MM.1S (cell line): ENCODE measurements around the gene NOP14.
"Not testable (repeated sequence)": the region's sequence is repeated elsewhere in the genome, so short reads cannot be mapped to it uniquely, and the experiment has no call there.

ENCODE experiments used
- DNase-seq: peaks from one replicate; pipeline ENCODE4 v3.0.0-alpha.2; 2015
- H2AFZ ChIP-seq: fragments of 300-600 bp; sonication (generic); 2 replicates; pipeline ENCODE4 v1.6.0; 2016; ENCODE audit warnings: antibody characterized with exemption, low read length
- H3F3A ChIP-seq: fragments of 300-600 bp; sonication (generic); 2 replicates; pipeline ENCODE4 v1.6.1; 2016; ENCODE audit warnings: mild to moderate bottlenecking, antibody characterized with exemption, low read length, moderate library complexity, mixed read lengths; ENCODE audit not compliant: insufficient read depth
- H3K27ac ChIP-seq: fragments of 300-600 bp; sonication (generic); 2 replicates; pipeline ENCODE4 v1.5.1; 2016; ENCODE audit warnings: mild to moderate bottlenecking, low read length
- H3K27me3 ChIP-seq: fragments of 300-600 bp; sonication (generic); replicated peaks from 2 replicates; pipeline ENCODE4 v1.6.0; 2016; ENCODE audit warnings: low read length; ENCODE audit not compliant: insufficient read depth
- H3K36me3 ChIP-seq: fragments of 300-600 bp; sonication (generic); replicated peaks from 2 replicates; pipeline ENCODE4 v1.6.1; 2016; ENCODE audit warnings: mild to moderate bottlenecking, low read length, mixed read lengths; ENCODE audit not compliant: insufficient read depth
- H3K4me1 ChIP-seq: fragments of 300-600 bp; sonication (generic); 2 replicates; pipeline ENCODE4 v1.6.1; 2016; ENCODE audit warnings: low read length, mixed read lengths
- H3K4me2 ChIP-seq: fragments of 300-600 bp; sonication (generic); 2 replicates; pipeline ENCODE4 v1.6.0; 2016; ENCODE audit warnings: low read depth, low read length
- H3K4me3 ChIP-seq: fragments of 300-600 bp; sonication (generic); 2 replicates; pipeline ENCODE4 v1.5.1; 2016; ENCODE audit warnings: low read length, mixed read lengths
- H3K79me2 ChIP-seq: fragments of 300-600 bp; sonication (generic); 2 replicates; pipeline ENCODE4 v1.6.1; 2016; ENCODE audit warnings: mixed run types, low read length, mixed read lengths
- H3K9ac ChIP-seq: fragments of 300-600 bp; sonication (generic); 2 replicates; pipeline ENCODE4 v1.6.1; 2016; ENCODE audit warnings: low read length, mixed read lengths
- H3K9me2 ChIP-seq: fragments of 300-600 bp; sonication (generic); replicated peaks from 2 replicates; pipeline ENCODE4 v1.6.1; 2016; ENCODE audit warnings: mild to moderate bottlenecking, low read length, mixed read lengths; ENCODE audit not compliant: insufficient read depth
- H3K9me3 ChIP-seq: fragments of 300-600 bp; sonication (generic); replicated peaks from 2 replicates; pipeline ENCODE4 v1.6.1; 2016; ENCODE audit warnings: mild to moderate bottlenecking, low read length, mixed read lengths; ENCODE audit not compliant: insufficient read depth
- H4K20me1 ChIP-seq: fragments of 300-600 bp; sonication (generic); 2 replicates; pipeline ENCODE4 v1.6.1; 2016; ENCODE audit warnings: mild to moderate bottlenecking, low read length, moderate library complexity, mixed read lengths; ENCODE audit not compliant: insufficient read depth
- CTCF ChIP-seq: fragments of 300-600 bp; sonication (generic); IDR thresholded peaks from 2 replicates; pipeline ENCODE4 v1.5.1; 2016; ENCODE audit warnings: antibody characterized with exemption, low read length, mixed read lengths
- EZH2 ChIP-seq: fragments of 300-600 bp; sonication (generic); optimal IDR thresholded peaks from 2 replicates; pipeline ENCODE3; 2017; ENCODE audit warnings: low read depth, mild to moderate bottlenecking, antibody characterized with exemption, low read length, mixed read lengths
- EZH2phosphoT487 ChIP-seq: fragments of 300-600 bp; sonication (generic); IDR thresholded peaks from 2 replicates; pipeline ENCODE4 v1.6.1; 2018; ENCODE audit warnings: antibody characterized with exemption, low read length

The NOP14 gene

DNA sequence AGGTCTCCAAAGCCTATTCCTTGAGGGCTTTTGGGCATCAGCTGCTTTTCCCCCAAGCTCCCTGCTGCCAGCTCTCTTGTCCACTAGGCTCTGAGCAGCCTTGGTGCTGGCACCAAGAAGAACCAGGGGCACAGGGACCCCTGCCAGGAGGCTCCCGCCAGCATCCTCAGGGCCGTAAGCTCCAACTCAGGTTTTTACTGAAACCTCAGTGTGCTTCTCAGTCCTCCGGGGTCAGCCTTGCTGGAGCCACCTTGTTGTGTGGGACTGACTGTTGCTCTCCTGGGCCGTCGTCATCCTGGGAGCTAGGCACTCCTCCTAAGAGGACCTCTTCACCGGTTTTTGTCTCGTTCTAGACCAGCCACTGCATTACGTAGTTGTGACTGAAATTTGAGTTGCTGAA lies 38.9 kb downstream of the NOP14 start:
- Histone ChIP-seq H3K9me3 (no peaks in the 10 kb centered on the region), H2AFZ (no peak overlapping the region), H3K9me2 (no peaks in the 10 kb centered on the region), H3F3A (no peaks in the 10 kb centered on the region), H3K4me2 (no peak overlapping the region), H3K36me3 (no peaks in the 10 kb centered on the region), H3K9ac (no peak overlapping the region), H3K27me3 (no peaks in the 10 kb centered on the region), H4K20me1 (no peaks in the 10 kb centered on the region), H3K4me3 (no peak overlapping the region), H3K27ac (no peak overlapping the region), H3K79me2 (peaks cover 5% of the 10 kb centered on the region; the same call in 1 of the 2 replicates), H3K4me1 (no peaks in the 10 kb centered on the region)
- DNase-seq, result no peak
- no peak for TF ChIP-seq EZH2phosphoT487
- TF ChIP-seq CTCF, result no peak
- TF ChIP-seq EZH2, result no peak

DNA sequence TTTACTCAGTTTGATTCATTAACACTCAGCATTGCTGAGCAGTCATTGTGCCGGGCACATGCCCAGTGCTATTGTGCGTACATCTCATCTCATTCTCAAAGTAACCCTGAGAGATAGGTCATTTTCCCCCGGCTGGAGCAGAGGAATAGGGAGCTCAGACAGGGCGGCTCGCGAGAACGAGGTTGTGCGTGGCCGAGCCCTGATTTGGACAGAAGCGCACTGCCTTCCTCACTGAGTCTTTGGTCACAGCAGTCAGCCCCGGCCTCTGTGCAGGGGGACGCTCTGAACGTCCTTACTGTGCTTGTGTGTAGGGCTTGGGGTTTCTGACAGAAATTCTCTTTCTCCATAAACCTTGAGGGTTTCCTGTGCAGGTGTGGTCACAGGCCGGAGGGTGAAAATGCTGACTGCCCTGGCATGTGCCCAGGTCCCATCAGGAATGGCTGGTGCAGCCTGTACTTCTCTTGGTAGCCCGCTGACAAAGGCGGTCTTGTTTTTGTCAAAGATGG lies 39.5 kb downstream of the NOP14 start:
- Histone ChIP-seq H3K36me3 (no peaks in the 10 kb centered on the region), H3F3A (no peaks in the 10 kb centered on the region), H2AFZ (no peak overlapping the region), H3K27ac (no peak overlapping the region), H3K9me3 (no peaks in the 10 kb centered on the region), H3K9me2 (no peaks in the 10 kb centered on the region), H3K9ac (no peak overlapping the region), H3K4me2 (no peak overlapping the region), H3K4me1 (no peaks in the 10 kb centered on the region), H3K27me3 (no peaks in the 10 kb centered on the region), H3K4me3 (no peak overlapping the region), H3K79me2 (peaks cover 5% of the 10 kb centered on the region; the same call in 1 of the 2 replicates), H4K20me1 (no peaks in the 10 kb centered on the region)
- DNase-seq, result no peak
- TF ChIP-seq CTCF (no peak), EZH2phosphoT487 (no peak), EZH2 (no peak)

GRCh38 chr4:2923141-2923551 lies 40.1 kb downstream of the NOP14 start:
- no peak overlapping the region for H3K4me2 ChIP-seq
- H3K36me3 ChIP-seq, result no peaks in the 10 kb centered on the region
- H3K9me2 ChIP-seq, result no peaks in the 10 kb centered on the region
- no peak overlapping the region for H3K4me3 ChIP-seq
- H3F3A ChIP-seq, result no peaks in the 10 kb centered on the region
- H3K27ac ChIP-seq, result no peak overlapping the region
- H3K9ac ChIP-seq, result no peak overlapping the region
- no peaks in the 10 kb centered on the region for H3K9me3 ChIP-seq
- H4K20me1 ChIP-seq, result no peaks in the 10 kb centered on the region
- TF ChIP-seq CTCF, result no peak
- TF ChIP-seq EZH2phosphoT487, result no peak
- no peak for TF ChIP-seq EZH2
- no peaks in the 10 kb centered on the region for H3K27me3 ChIP-seq
- no peak overlapping the region for H2AFZ ChIP-seq
- no peaks in the 10 kb centered on the region for H3K4me1 ChIP-seq
- DNase-seq, result no peak
- H3K79me2 ChIP-seq, result peaks cover 5% of the 10 kb centered on the region; the same call in 1 of the 2 replicates

GRCh38 chr4:2922453-2923101 lies 40.6 kb downstream of the NOP14 start:
- not testable (repeated sequence) for H3K36me3 ChIP-seq, H3K27me3 ChIP-seq, H3K27ac ChIP-seq, H3K79me2 ChIP-seq, H3K9me3 ChIP-seq, H3K4me3 ChIP-seq, H3K9me2 ChIP-seq, H3F3A ChIP-seq, H3K4me1 ChIP-seq, H4K20me1 ChIP-seq, H3K4me2 ChIP-seq, H2AFZ ChIP-seq, H3K9ac ChIP-seq
- peak; percentile 50 for DNase-seq

DNA sequence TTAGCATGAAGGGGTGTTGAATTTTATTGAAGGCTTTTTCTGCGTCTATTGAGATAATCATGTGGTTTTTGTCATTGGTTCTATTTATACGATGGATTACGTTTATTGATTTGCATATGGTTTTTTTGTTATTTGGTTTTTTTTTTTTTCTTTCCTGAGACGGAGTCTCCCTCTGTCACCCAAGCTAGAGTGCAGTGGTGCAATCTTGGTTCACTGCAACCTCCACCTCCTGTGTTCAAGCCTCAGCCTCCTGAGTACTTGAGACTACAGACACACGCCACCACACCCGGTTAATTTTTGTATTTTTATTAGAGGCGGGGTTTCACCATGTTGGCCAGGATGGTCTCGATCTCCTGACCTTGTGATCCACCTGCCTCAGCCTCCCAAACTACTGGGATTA lies 44.5 kb downstream of the NOP14 start:
- not testable (repeated sequence) for H3K9me2 ChIP-seq, H3K27ac ChIP-seq, H3K4me1 ChIP-seq, H3K4me2 ChIP-seq, H4K20me1 ChIP-seq, H3F3A ChIP-seq, H2AFZ ChIP-seq, H3K36me3 ChIP-seq, H3K4me3 ChIP-seq, H3K9me3 ChIP-seq, H3K79me2 ChIP-seq, DNase-seq, H3K9ac ChIP-seq, H3K27me3 ChIP-seq
